Retina (tissue), 1 donor: ENCODE data around the gene BCAS1.

ENCODE experiments used
- DNase-seq: peaks from one replicate; pipeline ENCODE4 v3.0.0-alpha.2; 2016

BCAS1 gene

DNA sequence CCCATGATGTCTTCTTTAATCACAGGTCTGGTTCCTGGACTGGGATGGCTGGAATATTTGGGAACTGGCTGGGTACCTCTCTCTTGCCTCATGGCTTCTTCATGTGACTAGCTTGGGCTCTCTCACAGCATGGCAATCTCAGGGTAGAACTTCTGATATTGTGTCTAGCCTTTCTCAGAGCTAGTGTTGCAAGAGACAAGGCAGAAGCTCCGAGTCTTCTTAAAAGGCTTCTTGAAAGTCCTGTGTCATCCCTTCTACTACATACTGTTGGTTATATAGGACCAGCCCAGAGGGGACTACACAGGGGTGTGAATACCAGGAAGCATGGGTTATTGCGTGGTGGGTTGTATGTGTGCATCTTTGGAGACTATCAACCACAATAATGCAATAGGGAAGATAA lies 23.3 kb downstream of the BCAS1 start:
- DNase-seq: no peak

DNA sequence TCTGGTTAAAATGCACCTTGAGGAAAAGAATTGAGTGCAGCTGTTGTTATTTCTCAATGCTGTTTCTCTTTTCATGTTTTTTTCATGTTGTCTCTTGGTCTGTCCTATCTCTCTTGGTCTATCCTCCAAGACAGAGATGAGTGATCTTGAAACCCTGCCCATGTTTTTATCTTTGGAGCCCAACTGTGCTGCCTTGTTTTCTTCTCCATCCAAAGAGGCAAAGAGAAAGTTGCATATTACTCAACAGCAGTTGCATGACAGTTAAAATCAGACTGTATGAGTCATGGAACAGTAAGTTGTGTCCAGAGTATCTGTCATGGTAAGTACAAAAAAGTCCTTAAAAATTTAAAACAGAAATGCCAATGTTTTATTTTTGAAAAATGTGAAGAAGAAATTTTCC lies 26.2 kb downstream of the BCAS1 start:
- no peak for DNase-seq

DNA sequence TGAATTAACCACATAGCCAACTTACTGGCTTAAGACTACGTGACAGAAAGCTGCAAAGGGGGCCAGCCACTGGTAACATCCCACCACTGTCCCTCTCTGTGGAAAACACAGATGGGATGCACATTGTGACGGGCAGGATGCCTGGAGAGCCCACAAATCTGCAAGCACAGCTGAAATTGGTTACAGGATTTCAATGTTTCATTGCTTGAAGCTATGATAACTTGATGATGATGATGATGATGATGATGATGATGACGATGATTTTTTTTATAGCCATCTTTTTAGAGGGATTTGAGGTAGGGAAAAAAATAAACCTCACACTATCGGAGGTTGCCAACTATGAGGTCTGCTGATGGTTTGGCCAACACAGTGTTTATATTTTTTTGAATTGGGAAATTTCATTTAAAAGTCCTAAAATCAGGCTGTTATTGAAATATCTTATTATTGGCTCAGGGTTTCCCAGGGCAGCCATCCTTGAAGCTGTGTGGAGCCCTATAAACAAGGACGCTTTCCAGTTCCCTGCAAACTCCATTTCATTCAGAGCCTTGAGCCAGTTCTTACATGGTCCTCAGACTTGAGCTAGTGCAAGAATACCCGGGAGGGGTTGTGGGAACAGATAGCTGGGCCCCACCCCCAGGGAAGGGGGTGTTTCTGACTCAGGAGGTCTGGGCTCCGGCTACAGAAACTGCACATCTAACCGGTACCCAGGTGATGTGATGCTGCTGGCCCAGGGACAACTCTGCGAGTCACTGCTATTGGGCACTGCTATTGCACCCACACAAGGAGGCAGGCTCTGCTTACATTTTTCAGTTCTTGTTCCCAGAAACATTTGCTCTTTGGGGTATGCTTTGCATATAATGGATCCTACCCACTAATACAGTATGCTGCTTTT lies 27.1 kb downstream of the BCAS1 start:
- DNase-seq: no peak

DNA sequence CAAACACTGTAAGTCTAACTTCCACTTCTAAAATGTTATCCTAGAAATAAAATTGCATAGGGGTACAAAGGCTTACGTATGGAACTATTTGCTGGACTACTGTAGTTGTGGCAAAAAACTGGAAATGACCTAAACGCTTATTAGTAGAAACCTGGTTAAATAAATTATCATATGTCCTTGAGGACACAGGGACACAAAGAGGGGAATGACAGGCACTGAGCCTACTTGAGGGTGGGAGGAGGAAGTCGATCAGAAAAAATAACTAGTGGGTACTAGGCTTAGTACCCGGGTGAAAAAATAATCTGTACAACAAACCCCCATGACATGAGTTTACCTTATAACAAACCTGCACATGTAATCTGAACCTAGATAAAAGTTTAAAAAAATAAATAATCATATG lies 28.4 kb downstream of the BCAS1 start:
- no peak for DNase-seq

DNA sequence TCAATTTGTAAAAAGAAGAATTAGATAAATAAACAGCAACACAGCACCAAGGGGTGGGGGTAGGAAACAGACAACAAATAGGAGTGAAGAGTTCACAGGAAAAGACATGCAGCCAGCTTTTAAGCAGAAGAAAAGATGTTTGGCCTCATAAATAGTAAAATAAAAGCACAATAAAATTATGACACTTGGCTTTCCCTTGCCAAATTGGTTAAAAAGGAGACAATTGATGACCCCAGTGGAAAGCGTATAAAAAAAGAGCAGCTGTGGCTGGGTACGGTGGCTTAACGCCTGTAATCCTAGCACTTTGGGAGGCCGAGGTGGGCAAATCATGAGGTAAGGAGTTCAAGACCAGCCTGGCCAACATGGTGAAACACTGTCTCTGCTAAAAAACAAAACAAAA lies 29.1 kb downstream of the BCAS1 start:
- no peak for DNase-seq

DNA sequence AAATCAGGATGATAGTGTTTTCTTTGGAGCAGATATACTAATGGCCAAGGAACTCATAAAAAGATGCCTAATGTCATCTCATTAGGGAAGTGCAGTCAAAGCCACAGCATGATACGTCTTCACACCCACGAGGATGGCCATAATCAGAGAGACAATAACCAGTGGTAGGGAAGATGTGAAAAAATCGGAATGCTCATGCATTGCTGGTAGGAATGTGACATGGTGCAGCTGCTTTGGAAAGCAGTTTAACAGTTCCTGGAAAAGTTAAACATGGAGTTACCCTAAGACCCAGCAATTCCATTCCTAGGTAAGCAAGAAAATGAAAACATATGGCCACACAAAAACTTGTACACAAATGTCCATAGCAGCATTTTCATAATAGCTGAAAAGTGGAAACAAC lies 29.9 kb downstream of the BCAS1 start:
- DNase-seq: no peak

DNA sequence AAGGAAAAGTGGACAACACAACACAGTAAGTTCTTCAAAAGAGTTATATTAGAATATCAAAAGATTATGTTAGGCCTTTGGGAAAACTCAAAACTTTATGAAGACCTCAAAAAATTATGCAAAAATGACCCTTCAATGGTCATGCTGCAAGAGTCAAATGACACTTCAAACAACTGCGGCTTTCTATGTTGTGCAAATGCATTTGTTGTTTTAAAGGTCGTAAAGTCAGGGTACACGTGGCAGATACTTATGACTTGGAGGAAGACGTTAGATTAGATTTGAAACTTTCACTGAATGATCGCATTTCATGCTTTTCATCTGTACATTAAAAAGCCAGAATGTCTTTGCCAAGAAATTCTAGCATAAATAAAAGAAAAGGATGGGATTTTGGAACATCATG lies 31.4 kb downstream of the BCAS1 start:
- no peak for DNase-seq

DNA sequence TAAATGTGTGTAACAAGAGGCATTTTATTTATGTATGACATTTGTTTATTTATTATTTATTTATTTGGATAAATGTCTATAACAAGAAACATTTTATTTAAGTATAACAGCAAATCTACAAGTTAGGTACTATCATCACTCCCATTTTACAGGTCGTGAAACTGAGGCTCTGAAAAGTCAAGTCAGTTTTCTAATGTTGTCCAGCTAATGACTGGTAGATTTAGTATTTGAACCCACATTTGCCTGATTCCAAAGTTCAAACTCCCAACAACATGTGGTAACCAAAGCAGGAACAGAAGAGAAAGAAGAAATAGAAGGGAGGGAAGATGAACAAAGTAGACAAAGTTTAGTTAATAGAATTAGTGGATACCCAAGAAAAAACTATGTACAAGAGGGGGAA lies 32.9 kb downstream of the BCAS1 start:
- DNase-seq: no peak

DNA sequence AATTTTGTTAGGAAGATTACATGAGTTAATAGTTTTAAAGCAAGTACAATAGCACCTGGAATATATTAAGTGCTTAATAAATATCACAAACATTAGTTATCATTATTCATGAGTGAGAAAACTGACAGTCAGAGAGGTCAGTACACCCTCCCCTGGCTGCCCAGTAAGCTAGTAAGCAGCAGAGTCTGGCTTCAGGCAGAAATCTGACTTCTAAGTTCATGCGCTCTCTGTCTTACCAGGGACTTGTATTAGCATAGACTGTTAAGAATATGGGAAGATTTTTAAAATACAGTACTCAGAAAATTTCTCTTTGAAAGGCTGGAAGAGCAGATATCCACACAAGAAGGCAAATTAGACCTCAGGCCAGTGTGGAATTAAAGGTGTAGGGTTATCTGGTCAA lies 40.8 kb downstream of the BCAS1 start:
- no peak for DNase-seq

DNA sequence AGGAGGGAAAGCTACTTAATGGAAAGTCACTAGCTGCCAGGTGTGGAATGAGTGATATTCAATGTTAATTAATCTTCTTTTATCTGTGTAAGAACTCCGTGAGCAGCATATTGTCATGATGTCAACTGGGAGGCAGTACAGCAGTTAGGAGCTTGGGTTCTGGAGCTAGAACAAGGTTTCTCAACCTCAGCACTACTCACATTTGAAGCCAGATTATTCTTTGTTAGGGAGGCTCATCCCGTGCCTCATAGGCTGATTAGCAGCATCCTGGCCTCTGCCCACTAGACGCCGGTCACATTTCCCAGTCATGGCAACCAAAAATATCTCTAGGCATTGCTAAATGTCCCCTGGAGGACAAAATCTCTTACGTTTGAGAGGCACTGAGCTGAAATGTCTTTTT lies 41.2 kb downstream of the BCAS1 start:
- DNase-seq: no peak

DNA sequence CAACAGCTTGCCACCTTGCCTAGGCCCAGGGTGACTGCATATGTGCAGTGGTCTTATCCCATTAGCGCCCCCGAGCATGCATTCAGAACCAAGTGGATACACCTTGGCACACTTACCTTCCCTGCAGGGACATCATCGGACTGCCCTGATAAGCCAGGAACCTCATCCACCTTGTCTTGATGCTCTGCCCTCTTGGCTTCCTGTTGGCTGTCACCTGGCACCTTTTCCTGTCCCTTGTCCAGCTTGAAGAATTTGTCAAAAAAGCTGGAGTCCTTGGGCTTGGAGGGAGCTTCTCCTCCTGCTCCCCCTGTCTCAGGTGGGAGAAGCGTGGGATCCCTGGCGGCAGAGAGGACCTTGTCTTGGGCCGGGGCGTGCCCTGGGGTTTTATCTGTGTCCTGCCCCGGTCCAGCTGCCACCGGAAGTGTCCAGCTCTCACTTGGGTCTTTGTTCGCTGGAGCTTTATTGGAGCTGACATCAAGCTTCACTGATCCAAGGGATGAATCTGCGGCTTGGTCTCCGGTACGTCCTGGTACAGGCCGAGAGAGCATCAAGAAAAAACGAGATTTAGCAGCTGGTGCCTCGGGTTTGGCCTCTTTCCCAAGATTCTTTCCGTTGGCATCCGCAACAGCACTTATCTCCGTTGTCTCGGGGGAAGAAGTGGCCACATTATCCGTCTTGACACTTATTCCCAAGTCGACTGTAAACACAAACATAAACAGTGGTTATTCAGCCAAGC lies 42.0 kb downstream of the BCAS1 start:
- peak; percentile 34 for DNase-seq

DNA sequence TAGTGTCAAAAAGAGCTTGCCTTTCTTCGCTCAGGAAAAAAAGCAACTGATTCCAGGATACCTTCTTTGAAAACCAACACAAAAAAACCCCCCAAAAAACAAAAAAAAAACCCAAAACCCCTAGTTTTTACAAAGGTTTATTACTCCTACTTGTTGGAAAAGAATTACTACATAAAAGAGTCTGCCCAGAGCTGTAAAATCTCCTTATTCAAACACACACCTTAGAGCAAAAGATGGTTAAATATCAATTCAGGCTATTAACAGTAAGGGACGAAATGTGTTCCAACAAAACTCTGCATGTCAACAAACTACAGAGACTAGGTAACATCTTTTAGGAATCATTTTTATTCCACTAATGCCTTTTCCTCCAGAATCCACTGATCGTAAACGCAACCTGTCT lies 42.7 kb downstream of the BCAS1 start:
- no peak for DNase-seq

DNA sequence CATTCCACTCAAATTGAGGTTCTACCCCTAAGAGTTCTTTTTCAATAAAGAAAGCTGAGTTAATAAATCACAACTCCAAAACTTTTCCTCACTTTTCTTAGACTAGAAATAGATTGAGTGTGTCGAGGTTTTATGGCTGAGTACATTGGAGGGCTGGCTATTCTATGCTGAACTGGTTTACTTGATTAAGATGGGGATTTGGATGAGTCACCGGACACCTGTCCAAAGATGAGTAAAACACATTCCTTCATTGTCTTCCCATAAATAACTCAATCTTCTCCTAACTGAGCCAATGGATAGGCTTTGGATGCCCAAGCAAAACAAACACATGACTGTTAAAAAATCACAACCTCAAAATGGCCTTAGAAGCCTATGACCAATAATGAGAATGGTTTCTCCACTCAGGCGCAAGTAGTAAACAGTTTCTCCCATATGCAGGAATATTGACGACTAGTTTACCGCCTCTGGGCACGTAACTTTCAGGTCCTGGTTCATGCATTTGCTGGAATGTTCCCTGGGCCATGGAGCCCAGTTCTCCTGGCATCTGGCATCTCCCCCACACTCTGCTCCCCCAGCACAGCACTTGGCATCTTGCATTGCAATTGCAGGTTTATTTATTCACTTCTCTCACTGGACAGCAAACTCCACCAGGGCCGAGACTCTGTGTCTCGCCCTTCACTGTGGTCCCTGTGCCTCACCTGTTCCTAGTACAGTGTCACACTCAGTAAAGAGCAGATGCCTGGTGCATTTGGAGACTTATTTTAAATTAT lies 43.9 kb downstream of the BCAS1 start:
- DNase-seq: no peak

DNA sequence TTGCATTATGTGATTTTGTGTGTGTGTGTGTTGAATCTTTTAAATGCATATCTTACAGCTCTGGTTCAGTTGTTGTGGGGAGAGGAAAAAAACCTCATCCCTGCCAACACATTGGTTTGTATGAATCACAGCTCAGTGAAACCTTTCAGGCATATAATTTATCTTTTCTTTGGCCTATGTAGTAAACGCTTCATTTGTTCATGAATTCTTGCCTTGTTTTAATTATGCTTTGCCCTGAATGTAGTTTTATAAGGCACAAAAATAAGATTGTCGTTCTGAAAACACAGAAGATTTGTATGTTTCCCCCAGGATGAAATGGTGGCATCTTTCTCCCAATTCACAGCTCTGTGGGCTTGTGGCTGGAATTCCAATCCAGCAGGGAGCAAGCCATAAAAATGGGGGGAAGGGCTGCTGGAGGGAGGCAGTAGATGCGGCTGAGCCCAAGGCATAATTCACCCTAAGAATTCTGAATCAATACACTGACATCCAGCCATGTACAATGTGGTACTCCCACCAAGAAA lies 45.1 kb downstream of the BCAS1 start:
- no peak for DNase-seq

DNA sequence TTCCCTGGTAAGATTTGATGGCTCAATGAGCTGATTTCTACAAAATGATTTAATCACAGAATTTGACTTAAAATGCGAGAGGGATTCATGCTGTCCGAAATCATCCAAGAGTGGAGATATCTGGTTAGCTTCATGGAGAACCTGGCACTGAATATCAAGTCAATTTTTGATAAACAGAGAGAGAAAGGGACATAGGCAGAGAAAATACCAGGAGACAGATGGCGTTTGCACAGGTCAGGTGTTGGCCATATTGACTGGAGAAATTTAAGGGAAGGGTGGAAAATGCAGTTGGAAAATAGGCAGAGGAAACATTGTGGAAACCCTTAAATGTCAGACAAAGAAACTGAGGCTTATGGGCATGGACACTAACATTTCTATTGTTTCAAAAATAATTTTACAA lies 47.0 kb downstream of the BCAS1 start:
- no peak for DNase-seq

DNA sequence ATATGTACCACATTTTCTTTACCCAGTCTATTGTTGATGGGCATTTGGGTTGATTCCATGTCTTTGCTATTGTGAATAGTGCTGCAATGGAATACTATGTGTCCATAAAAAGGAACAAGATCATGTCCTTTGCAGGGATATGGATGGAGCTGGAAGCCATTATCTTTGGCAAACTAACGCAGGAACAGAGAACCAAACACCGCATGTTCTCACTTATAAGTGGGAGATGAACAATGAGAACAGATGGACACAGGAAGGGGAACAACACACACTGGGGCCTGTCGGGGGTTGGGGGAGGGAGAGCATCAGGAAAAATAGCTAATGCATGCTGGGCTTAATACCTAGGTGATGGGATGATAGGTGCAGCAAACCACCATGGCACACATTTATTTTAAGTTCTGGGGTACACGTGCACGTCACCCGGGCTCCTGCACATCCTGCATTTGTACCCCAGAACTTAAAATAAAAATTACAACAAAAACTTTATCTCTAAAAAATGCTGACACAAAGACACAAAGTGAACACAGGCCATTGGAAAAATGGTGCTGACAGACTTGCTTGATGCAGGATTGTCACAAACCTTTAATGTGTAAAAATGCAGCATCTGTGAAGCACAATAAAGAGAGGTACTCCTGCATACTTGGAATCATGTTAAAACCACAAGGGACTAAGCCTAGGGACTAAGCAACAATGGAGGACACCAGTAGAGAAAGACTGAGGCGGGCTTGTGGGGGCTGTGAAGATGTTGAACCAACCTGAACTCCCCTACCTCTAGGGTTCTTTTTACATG lies 48.8 kb downstream of the BCAS1 start:
- DNase-seq: no peak

DNA sequence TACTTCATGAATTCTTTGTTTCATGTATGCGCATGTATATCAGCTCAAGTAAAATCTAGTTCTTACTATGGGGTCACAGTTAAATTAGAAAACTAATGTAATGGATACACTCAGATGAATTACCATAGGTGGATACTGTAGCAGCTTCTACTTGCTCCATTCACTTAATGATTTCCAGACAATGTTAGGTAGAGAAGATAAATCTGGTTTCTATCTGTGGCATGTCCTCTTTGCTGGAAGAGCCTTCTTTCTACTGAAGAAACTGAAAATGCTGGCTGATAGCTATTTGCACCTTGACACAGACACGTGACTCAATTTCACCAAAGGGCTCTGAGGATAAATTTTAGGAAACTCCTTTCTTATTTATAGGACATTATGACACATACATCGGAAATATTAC lies 49.5 kb downstream of the BCAS1 start:
- no peak for DNase-seq

DNA sequence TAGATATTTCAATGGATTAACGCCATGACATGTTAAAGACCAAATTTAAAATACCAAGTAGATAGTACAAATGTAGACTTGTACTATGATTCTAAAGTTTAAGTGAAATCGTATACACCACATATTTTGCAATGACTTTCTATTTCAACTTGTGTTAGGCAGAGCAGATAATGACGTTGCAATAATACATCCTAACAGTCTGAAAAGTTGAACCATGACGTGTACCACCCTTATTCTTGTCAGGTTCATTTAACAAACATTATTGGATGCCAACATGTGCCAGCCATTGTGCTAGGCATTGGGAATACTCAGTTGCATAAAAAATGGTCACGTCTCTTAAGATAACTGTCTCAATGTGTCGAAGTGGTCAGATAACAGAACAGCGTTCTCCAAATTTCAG lies 50.0 kb downstream of the BCAS1 start:
- no peak for DNase-seq

DNA sequence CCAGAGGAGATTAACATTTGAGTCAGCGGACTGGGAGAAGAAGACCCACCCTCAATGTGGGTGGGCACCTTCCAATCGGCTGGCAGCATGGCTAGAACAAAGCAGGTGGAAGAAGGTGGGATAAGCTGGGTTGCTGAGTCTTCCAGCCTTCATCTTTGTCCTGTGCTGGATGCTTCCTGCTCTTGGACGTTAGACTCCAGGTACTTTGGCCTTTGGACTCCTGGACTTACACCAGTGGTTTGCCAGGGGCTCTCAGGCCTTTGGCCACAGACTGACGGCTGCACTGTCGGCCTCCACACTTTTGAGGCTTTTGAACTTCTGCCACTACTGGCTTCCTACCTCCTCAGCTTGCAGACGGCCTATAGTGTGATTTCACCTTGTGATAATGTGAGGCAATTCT lies 50.8 kb downstream of the BCAS1 start:
- no peak for DNase-seq

DNA sequence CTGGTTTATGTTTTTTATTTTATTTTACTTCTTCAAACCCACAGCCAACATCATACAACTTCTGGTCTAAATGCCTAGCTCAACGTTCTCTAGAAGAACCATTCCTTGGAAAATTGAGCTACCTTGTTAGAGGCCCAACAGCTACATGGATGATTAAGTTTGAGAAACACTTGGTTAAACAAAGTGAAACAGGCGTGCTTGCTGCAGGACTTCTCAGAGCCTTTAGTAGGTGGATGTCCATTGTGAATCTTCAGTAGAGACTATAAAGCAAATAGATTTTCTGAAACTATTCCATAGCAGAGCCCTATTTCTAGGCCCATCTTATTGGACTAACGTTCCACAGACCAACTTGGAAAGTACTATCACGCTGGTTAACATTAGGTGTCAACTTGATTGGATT lies 51.3 kb downstream of the BCAS1 start:
- DNase-seq: no peak

DNA sequence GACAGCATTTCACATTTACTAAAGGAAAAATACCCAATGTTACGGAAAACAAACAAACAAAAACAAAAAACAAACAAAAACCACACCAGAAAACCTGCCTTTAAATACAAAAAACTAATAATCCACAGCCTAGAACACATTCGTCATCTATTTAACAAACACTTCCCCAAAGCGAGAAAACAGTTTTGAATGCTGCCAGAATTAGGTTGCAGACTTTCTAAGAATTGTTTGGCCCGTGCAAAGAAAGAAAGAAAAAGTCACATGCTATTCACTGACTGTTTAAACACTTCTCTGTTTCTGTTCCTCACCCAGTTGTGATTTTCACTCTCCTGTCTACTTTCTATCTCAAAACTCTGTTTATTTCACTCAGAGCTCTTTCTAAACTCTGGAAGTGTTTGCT lies 52.5 kb downstream of the BCAS1 start:
- no peak for DNase-seq

DNA sequence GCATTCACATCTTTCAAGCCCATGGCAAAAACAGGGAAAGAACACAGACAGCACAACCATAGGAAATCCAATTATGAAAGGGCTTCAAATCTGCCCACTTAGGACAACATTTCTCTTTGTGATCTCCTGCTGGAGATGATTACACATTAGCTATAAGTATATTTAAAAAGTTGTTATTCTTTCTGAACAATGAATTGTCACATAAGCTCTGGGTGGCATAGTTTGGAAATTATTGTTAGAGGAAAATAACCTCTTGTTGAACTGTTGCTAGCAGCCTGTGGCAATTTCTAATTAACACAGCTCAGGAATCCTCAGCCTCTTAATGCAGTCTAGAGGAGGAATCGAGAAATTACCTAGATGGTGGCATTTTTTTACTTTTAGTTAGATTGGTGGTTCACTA lies 54.9 kb downstream of the BCAS1 start:
- DNase-seq: no peak
